A549 (cell line): Measurements from ENCODE around the gene DSCAML1. TPM values are rescaled to one million over a fixed set of nuclear protein-coding genes. Genes with fewer than 3 reads are reported as not detected.

ENCODE experiments used
- ATAC-seq, 2 experiments: fragments of 200-7000 bp in 1 of 2; fragments of >200 bp in 1 of 2; cut with Nextera tagmentation in 1 of 2; cut with Tn5 transposase in 1 of 2; 3 replicates each; pipeline versions ENCODE4 v1.8.0 to v1.9.1; 2018 to 2020; ENCODE audit warnings: mild to moderate bottlenecking in 1 of 2, moderate library complexity in 1 of 2
- CTCF ChIA-PET: fragments of 300-600 bp; sonication (Branson Sonifier 250); formaldehyde crosslinking; extraction: SDS; loops from one replicate; lab custom pipeline; 2021; ENCODE audit warnings: antibody characterized with exemption, inconsistent platforms; lab: Yijun Ruan, JAX
- POLR2A ChIA-PET: fragments of 350-600 bp; formaldehyde crosslinking; extraction: SDS; loops from one replicate; lab custom pipeline; 2021; ENCODE audit warnings: antibody characterized with exemption, inconsistent platforms; lab: Yijun Ruan, JAX
- DNase-seq, 2 experiments: peaks; one replicate each; pipeline versions ENCODE4 v3.0.0 to v3.0.0-alpha.2; 2011 to 2016; ENCODE audit warnings: low read depth in 1 of 2, low spot score in 1 of 2
- FAIRE-seq: peaks from 2 replicates; lab custom pipeline; 2011; peaks lifted over from hg19 to GRCh38; lab: Jason Lieb, UNC
- H3K27ac ChIP-seq, 2 experiments: fragments of >200 bp; sonication (Bioruptor Twin); formaldehyde crosslinking; 3 replicates each; pipeline ENCODE4 v1.5.1; 2016 to 2017
- H3K4me1 ChIP-seq: fragments of >200 bp; sonication (Bioruptor Twin); formaldehyde crosslinking; 3 replicates; pipeline ENCODE4 v1.6.1; 2016
- H3K4me2 ChIP-seq: fragments of >200 bp; sonication (Bioruptor Twin); formaldehyde crosslinking; 3 replicates; pipeline ENCODE4 v1.6.1; 2016
- H3K4me3 ChIP-seq: fragments of >200 bp; sonication (Bioruptor Twin); formaldehyde crosslinking; 3 replicates; pipeline ENCODE4 v1.5.1; 2016
- H3K9me3 ChIP-seq: fragments of >200 bp; sonication (Bioruptor Twin); formaldehyde crosslinking; 3 replicates; pipeline ENCODE4 v1.6.1; 2016
- ATOH8 ChIP-seq: fragments of 250-450 bp; sonication (Bioruptor Pico); IDR thresholded peaks from 2 replicates; pipeline ENCODE4 v1.5.0; 2020; ENCODE audit warnings: low read depth, mild to moderate bottlenecking, moderate library complexity
- CEBPB ChIP-seq, 2 experiments: fragments of >200 bp in 1 of 2; sonication (Bioruptor Twin) in 1 of 2; formaldehyde crosslinking in 1 of 2; IDR thresholded peaks; 2 replicates each; pipeline ENCODE4 v1.6.1; 2012 to 2016
- CHD2 ChIP-seq: fragments of 150-350 bp; IDR thresholded peaks from 2 replicates; pipeline ENCODE4 v1.6.1; 2014; ENCODE audit warnings: low read length; ENCODE audit not compliant: partially characterized antibody
- CHD4 ChIP-seq: fragments of 200-600 bp; sonication (generic); IDR thresholded peaks from 2 replicates; pipeline ENCODE4 v1.6.1; 2016; ENCODE audit warnings: antibody characterized with exemption, mild to moderate bottlenecking, borderline replicate concordance
- CTCF ChIP-seq: fragments of >200 bp; sonication (Bioruptor Twin); formaldehyde crosslinking; IDR thresholded peaks from 3 replicates; pipeline ENCODE4 v1.5.1; 2016
- EP300 ChIP-seq, 2 experiments: fragments of >200 bp; sonication (Bioruptor Twin); formaldehyde crosslinking; IDR thresholded peaks; 2 replicates in 1 of 2; 3 replicates in 1 of 2; pipeline ENCODE4 v1.6.1; 2016 to 2017
- FOSB ChIP-seq: fragments of 250-450 bp; sonication (Bioruptor Pico); IDR thresholded peaks from 2 replicates; pipeline ENCODE4 v1.5.0; 2020; ENCODE audit warnings: mild to moderate bottlenecking, moderate library complexity
- FOSL2 ChIP-seq, 2 experiments: fragments of 450-650 bp in 1 of 2; fragments of >200 bp in 1 of 2; sonication (Bioruptor Twin) in 1 of 2; formaldehyde crosslinking; IDR thresholded peaks; 2 replicates each; pipeline versions ENCODE4 v1.5.0 to v1.6.1; 2016 to 2020; ENCODE audit warnings: mild to moderate bottlenecking in 1 of 2, moderate library complexity in 1 of 2
- HES2 ChIP-seq: fragments of >200 bp; sonication (Bioruptor Twin); formaldehyde crosslinking; IDR thresholded peaks from 2 replicates; pipeline ENCODE4 v1.6.1; 2016
- HEYL ChIP-seq: fragments of 250-450 bp; sonication (Bioruptor Pico); IDR thresholded peaks from 2 replicates; pipeline ENCODE4 v1.8.0; 2021; ENCODE audit warnings: mild to moderate bottlenecking, moderate library complexity
- HMGXB4 ChIP-seq: fragments of 250-450 bp; sonication (Bioruptor Pico); IDR thresholded peaks from 2 replicates; pipeline ENCODE4 v1.5.0; 2021; ENCODE audit warnings: mild to moderate bottlenecking, moderate library complexity, borderline replicate concordance
- HOXA7 ChIP-seq: fragments of 250-450 bp; sonication (Bioruptor Pico); IDR thresholded peaks from 2 replicates; pipeline ENCODE4 v1.5.0; 2020; ENCODE audit warnings: mild to moderate bottlenecking, moderate library complexity
- HOXB13 ChIP-seq: fragments of 250-450 bp; sonication (Bioruptor Pico); IDR thresholded peaks from 2 replicates; pipeline ENCODE4 v1.5.0; 2020; ENCODE audit warnings: low read depth, mild to moderate bottlenecking, moderate library complexity
- JUN ChIP-seq, 2 experiments: fragments of >200 bp; sonication (Bioruptor Twin); formaldehyde crosslinking; IDR thresholded peaks; 2 replicates in 1 of 2; 3 replicates in 1 of 2; pipeline ENCODE4 v1.6.1; 2016 to 2017
- KDM5A ChIP-seq: fragments of 200-600 bp; sonication (generic); IDR thresholded peaks from 2 replicates; pipeline ENCODE4 v1.6.1; 2016; ENCODE audit warnings: antibody characterized with exemption, mild to moderate bottlenecking
- MAX ChIP-seq: IDR thresholded peaks from 2 replicates; pipeline ENCODE4 v1.6.1; 2012
- MYC ChIP-seq: IDR thresholded peaks from 2 replicates; pipeline ENCODE4 v1.6.1; 2012; ENCODE audit warnings: mild to moderate bottlenecking, inconsistent platforms, low read length, improper control_type of control experiment, borderline replicate concordance
- NR3C1 ChIP-seq: fragments of >200 bp; sonication (Bioruptor Twin); formaldehyde crosslinking; IDR thresholded peaks from 3 replicates; pipeline ENCODE4 v1.6.1; 2017
- POLR2AphosphoS2 ChIP-seq: conservative IDR thresholded peaks from 2 replicates; pipeline ENCODE4 v1.6.1; 2012; ENCODE audit warnings: low read length, improper control_type of control experiment, inconsistent platforms
- RARB ChIP-seq: fragments of 250-450 bp; sonication (Bioruptor Pico); IDR thresholded peaks from 2 replicates; pipeline ENCODE4 v1.8.0; 2021; ENCODE audit warnings: mild to moderate bottlenecking, moderate library complexity
- REST ChIP-seq: fragments of 200-600 bp; sonication (generic); IDR thresholded peaks from 2 replicates; pipeline ENCODE4 v1.6.1; 2016; ENCODE audit warnings: antibody characterized with exemption, mild to moderate bottlenecking, moderate library complexity
- RNF2 ChIP-seq: fragments of 200-600 bp; sonication (generic); IDR thresholded peaks from 2 replicates; pipeline ENCODE4 v1.6.1; 2016; ENCODE audit warnings: low read depth, mild to moderate bottlenecking, antibody characterized with exemption, moderate library complexity, borderline replicate concordance
- SREBF2 ChIP-seq: fragments of 450-650 bp; IDR thresholded peaks from 2 replicates; pipeline ENCODE4 v1.6.1; 2014; ENCODE audit warnings: mild to moderate bottlenecking, moderate library complexity
- TP53 ChIP-seq: fragments of 250-450 bp; sonication (Bioruptor Pico); IDR thresholded peaks from 2 replicates; pipeline ENCODE4 v1.5.0; 2021; ENCODE audit warnings: mild to moderate bottlenecking, moderate library complexity
- WGBS: methylation state at CpG from one replicate; pipeline ENCODE4 v1.1.6; 2017; ENCODE audit errors: missing lambda C conversion rate; 5-methylcytosine and 5-hydroxymethylcytosine counted together
- polyA plus RNA-seq, 4 experiments: library from polyadenylated mRNA; depleted of rRNA in 3 of 4; stranded (reverse); fragments of >200 nt; fragmentation: RNase III in 1 of 4; extraction: RNeasy Plus Mini Kit Qiagen cat#74134 plus additional on column Dnase treatment in 1 of 4; gene quantifications; 2 replicates in 3 of 4; 3 replicates in 1 of 4; pipeline ENCODE4 v1.2.3, GENCODE V29; 2011 to 2017

DSCAML1 gene
- polyA plus RNA-seq, 2 of the 4 experiments (the other 2 are of a cell fraction): 0.12 to 0.31 TPM

- no peak for ATAC-seq
- no peak for TF ChIP-seq TP53
- TF ChIP-seq CHD2: no peak
- no peak for TF ChIP-seq NR3C1
- TF ChIP-seq HMGXB4 (CRISPR knock-in tag): no peak
- TF ChIP-seq CEBPB (IDR thresholded peaks at IDR 0.05): no peak
- no peak for TF ChIP-seq EP300 (IDR thresholded peaks at IDR 0.05)
- no peak for TF ChIP-seq MAX
- TF ChIP-seq POLR2AphosphoS2: no peak
- no peak for TF ChIP-seq CHD4
- TF ChIP-seq, all 56 proteins: peak for 0
- CTCF ChIA-PET: interaction anchor here (1.6 kb wide), 1 partner anchor 24 kb away, joined by 5 read pairs; no protein-coding TSS in a partner anchor
- Histone ChIP-seq H3K9me3 (no peaks in the 10 kb centered on the region), H3K27ac (peak overlapping the region; percentile 75 to 87), H3K4me1 (peaks cover 35% of the 10 kb centered on the region), H3K4me3 (no peak overlapping the region), H3K4me2 (peak overlapping the region; percentile 89; the same call in 2 of the 3 replicates)
- FAIRE-seq (no peak), DNase-seq (no peak)
- WGBS: 92% methylated on average over 18 of the region's 20 CpGs
- POLR2A ChIA-PET: no interaction called here
Measured at GRCh38 chr11:117716521-117717440, 80.2 kb downstream of the DSCAML1 start.

- ATAC-seq: no peak
- ChIA-PET POLR2A (no interaction called here), CTCF (no interaction called here)
- H3K4me3 ChIP-seq: no peak overlapping the region
- peaks cover 31% of the 10 kb centered on the region for H3K4me1 ChIP-seq
- WGBS: 80% methylated on average over 8 of the region's 8 CpGs
- no peaks in the 10 kb centered on the region for H3K9me3 ChIP-seq
- no peak overlapping the region for H3K4me2 ChIP-seq
- H3K27ac ChIP-seq: peak overlapping the region in 1 of 2 experiments; percentile 87; a peak in 2 of 6 replicates
- DNase-seq: no peak
- no peak for FAIRE-seq
- TF ChIP-seq FOSB (CRISPR knock-in tag) (no peak), HES2 (no peak), HEYL (CRISPR knock-in tag) (no peak), RNF2 (no peak), KDM5A (no peak), MYC (no peak), CTCF (no peak), HOXA7 (CRISPR knock-in tag) (no peak), RARB (no peak), TP53 (no peak), FOSL2 (IDR thresholded peaks at IDR 0.05) (no peak), FOSL2 (CRISPR knock-in tag; IDR thresholded peaks at IDR 0.05) (no peak), NR3C1 (no peak), EP300 (IDR thresholded peaks at IDR 0.05) (no peak), ATOH8 (CRISPR knock-in tag) (no peak), HOXB13 (CRISPR knock-in tag) (no peak), REST (no peak), HMGXB4 (CRISPR knock-in tag) (no peak), SREBF2 (no peak), JUN (IDR thresholded peaks at IDR 0.05) (no peak)
Measured at GRCh38 chr11:117715801-117716200, 81.2 kb downstream of the DSCAML1 start.
